Posterior vena cava (tissue), 2 donors: ENCODE measurements around the gene MYO3B. TPM values are rescaled to one million over a fixed set of nuclear protein-coding genes. Genes with fewer than 3 reads are reported as not detected.

Experiments used
- DNase-seq: peaks from one replicate; pipeline ENCODE4 v3.0.0-alpha.2; 2020; ENCODE audit warnings: low spot score
- intact Hi-C, 2 donors: fragments of 100-400 bp; cut with DNase I; formaldehyde crosslinking; loops; one replicate each; pipeline versions ENCODE4 v1.14.1 to v1.14.2; 2022 to 2023
- long read RNA-seq, 2 donors: library from polyadenylated mRNA; unstranded; transcript quantifications; one replicate each; pipeline ENCODE4 v2.0.0, GENCODE V29; 2020 to 2021
- total RNA-seq, 2 donors: library from RNA; stranded (reverse); fragmentation: NEBNext Ultra II Directional; extraction: Animal tissue kit (Norgen Biotek cat#: 25700); gene quantifications; one replicate each; pipeline ENCODE4 v1.2.1, GENCODE V29; 2021
- donor health status: DM: yes; HTN: yes; CAD: no.
- donor health status: DM: yes; HTN: yes; CAD: no.

Gene MYO3B
- total RNA-seq: under 1 TPM in 1 of 2 donors, not detected in 1; 0.05 TPM
- long read RNA-seq, donor 1: 0 reads
- long read RNA-seq, donor 2: 0 reads

- DNase-seq: no peak
- intact Hi-C loops: no loop called here
These were observed at the start of gene MYO3B for GRCh38 chr2:170177950-170178781. TSS of gene MYO3B (plus strand) at chr2:170178147. CDS start at chr2:170178288, 141 bp downstream.

DNA sequence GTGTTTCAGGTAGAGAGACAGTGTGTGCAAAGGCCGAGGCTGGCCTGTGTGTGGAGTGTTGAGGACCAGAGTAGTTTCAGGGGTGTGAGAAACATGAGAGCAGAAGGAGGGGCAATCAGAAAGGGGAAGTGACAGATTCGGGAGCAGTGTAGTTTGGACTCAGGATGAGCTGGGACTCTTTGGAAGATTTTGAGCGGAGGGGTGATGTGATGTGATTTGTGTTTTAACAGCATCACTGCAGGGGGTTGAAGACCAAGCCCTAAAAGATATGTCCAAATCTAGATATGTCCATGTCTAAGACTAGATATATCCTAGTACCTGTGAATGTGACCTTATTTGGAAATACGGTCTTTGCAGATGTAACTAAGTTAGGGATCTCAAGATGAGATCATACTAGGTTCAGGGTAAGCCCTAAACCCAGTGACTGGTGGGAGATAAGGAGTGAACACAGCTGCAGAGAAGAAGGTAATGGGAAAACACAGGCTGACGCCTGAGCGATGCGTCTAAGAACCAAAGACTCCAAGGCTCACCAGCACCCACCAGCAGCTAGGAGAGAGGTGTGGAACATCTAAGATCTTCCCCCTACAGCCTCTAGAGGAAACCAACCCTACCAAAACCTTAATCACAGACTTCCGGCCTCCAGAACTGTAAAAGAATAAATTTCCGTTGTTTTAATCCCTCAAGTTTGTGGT, 38.5 kb upstream of the MYO3B start:
- intact Hi-C loops: no loop called here
- no peak for DNase-seq

DNA sequence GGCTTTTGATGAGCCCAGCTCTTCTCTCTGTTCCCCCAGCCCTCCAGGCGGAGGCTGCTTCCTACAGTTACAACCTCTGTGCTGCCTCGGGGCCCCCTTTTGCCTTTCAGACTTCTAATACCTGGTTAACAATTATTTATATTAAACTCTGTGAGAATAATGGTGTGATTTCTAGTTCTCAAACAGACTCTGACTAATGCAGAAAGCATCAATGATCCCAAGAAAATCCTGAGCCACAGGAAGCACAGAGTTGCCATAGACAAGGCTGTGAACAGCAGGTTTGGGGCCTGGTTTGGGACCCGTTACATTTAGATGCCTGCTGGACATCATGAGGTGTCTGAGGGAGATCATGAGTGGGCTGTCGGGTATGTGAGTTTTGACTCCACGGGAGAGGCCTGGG, 37.4 kb upstream of the MYO3B start:
- no peak for DNase-seq
- intact Hi-C loops: no loop called here

- intact Hi-C loops: no loop called here
- no peak for DNase-seq
These were observed 36.1 kb upstream of the MYO3B start for GRCh38 chr2:170141865-170142264.

DNA sequence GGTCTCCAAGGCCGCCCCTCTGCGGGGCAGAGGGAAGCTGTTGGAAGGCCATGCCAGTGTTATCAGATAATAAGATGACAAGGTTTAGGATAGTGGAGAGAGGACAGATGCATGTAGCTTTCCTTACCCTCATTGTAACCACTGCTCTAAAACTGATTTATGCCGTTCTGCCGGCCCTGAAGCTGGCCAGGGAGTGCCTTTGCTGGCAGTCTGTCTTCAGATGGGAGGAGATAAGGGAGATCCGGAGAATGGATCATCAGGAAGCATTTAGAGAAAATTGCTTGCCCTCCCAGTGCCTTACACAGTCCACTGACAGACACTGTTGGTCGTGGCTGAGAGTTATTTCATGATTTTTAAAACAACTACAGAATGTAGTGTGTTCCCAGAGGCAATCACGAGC, 35.4 kb upstream of the MYO3B start:
- DNase-seq: no peak
- intact Hi-C loops: no loop called here

DNA sequence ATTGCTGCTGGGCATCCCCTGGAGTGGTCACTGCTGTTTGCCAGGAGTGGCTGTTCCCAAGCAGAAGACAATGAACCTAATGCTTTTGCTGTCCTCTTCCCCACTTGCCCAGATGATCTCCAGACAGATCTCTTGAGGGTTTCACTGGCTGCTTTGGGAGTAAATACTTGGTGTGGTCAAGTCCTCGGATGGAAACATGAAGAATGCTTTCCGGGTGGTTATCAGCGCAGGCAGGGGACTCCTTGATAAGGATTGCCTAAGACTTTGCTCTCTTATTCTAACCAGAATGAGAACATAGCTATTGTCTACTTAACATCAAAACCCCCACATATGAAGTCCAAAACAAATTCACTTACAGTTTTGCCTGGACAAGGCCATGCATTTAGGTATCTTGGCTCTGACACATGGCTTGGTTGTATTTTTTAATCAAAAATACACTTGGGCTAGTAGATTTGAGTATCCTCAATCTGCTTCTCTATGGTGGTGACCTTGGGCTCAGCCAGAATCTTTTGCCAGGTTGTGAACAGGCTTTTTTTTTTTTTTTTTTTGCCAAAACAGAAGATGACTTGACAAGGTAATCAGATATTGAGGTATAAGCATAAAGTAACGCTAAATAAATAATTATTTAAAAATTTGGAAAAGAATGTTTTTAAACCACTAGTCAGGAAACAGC, 34.8 kb upstream of the MYO3B start:
- no peak for DNase-seq
- intact Hi-C loops: no loop called here

DNA sequence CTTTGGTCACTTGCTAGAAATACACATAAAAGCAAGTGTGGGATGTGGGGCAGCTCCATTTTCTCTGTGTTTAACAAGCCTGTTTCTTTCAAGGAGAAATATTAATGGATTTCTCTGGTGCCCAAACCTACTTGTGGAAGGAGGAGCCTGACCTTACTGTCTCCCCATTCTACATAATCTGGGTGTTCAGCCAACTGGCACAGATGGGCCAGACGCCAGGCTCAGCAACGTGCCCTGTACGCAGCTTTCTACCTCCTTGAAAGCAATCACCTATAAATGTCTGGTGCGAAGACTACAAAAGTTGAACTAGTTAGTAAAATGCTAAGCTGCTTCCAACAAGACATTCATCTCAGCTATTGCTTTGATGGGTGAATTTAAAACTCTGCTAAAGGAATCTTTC, 33.2 kb upstream of the MYO3B start:
- DNase-seq: no peak
- intact Hi-C loops: no loop called here

- intact Hi-C loops: no loop called here
- no peak for DNase-seq
These were observed 32.8 kb upstream of the MYO3B start for GRCh38 chr2:170145191-170145590.

DNA sequence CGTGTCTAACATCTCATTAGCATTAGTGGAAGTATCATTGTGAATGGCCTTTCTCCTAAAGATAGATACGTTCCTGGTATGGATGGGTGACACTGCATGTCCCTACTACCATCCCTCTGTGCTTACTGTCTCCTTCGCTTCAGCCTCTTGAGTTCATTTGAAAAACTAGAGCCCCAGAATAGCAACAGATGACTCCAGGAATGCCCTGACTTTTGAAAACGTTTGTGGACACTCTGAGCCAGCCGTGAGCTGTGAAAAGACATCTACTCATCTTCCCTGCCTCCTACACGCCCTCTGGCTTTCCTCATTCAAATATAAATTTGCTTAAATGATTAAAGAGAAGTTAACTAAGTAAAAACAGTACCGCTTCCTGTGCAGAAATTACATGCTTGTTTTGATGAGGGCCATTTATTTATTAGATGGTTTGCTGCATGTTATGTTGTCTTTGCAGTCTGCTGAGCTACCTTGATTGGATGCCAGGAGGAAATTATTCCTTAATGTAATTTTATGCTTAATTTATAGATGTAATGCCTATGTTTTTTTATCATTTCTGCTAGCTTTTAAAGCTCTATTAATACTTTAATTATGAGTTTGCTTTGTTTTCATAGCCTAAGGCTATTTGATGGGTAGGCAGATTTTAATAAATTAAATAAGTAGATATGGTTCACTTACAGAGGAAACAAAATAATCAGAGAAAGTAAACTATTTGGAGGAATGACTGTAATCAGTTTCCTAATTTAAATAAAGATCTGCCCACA, 32.1 kb upstream of the MYO3B start:
- intact Hi-C loops: no loop called here

GRCh38 chr2:170146784-170147183, 31.2 kb upstream of the MYO3B start:
- no peak for DNase-seq
- intact Hi-C loops: no loop called here

More for the DNA sequence above, 32.1 kb upstream of the MYO3B start:
- DNase-seq: no peak

- no peak for DNase-seq
- intact Hi-C loops: no loop called here
These were observed 30.4 kb upstream of the MYO3B start for GRCh38 chr2:170147576-170147975.

- intact Hi-C loops: no loop called here
- DNase-seq: no peak
These were observed 29.8 kb upstream of the MYO3B start for GRCh38 chr2:170148161-170148560.

- intact Hi-C loops: no loop called here
- DNase-seq: no peak
These were observed 25.5 kb upstream of the MYO3B start for GRCh38 chr2:170152421-170152820.

GRCh38 chr2:170155022-170155722, 22.8 kb upstream of the MYO3B start:
- no peak for DNase-seq
- intact Hi-C loops: no loop called here

DNA sequence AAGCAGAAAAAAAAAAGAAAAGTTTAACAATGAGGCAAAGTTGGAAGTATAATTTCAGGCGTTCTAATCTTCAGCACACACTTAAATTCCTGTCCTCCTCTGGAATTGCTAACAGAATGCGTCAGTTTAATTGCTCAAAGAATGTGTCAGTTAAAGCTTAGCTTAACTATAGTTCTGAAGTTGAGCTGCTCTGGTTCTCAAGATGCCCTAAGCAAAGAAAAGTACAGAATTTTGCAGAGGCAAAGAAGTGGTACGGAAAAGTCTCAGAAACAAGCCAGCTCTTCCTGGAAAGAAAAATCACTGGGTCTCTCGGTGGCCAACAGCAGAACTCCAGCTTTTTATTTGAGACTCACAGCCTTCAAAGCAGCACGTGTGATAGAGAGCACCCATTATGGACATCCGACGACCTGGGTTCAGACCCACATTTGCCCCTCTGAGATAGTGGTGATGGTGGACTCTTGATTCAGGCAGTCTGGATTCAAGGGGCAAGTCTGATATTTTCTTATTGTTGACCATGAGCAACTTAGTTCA, 22.2 kb upstream of the MYO3B start:
- DNase-seq: no peak
- intact Hi-C loops: no loop called here

DNA sequence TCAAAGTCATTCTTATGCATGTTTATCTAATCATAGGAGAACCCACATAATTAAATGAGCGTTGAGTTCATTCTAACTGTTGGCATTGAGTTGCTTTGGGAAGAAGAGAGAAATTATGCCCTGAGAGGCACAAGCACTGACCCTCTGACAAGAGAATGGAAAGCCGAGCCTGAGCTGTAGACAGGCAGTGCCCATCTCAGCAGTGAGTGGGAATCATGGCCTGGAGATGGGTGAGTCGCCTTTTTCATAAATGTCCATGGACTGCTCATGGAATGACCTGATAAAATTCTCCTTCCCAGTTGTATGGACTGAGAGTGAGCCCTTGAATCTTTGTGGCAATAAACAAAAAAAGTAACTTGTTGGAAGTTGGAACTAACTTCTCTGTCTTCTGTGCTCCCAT, 21.4 kb upstream of the MYO3B start:
- intact Hi-C loops: no loop called here
- no peak for DNase-seq

GRCh38 chr2:170157025-170157684, 20.8 kb upstream of the MYO3B start:
- intact Hi-C loops: no loop called here
- DNase-seq: no peak

GRCh38 chr2:170159060-170159459, 18.9 kb upstream of the MYO3B start:
- intact Hi-C loops: no loop called here
- DNase-seq: no peak
